Breast epithelium (tissue), 3 donors: ENCODE measurements around the gene GRPEL2.

Experiments
- CTCF ChIP-seq, 3 donors: fragments of 450-650 bp; IDR thresholded peaks; one replicate each; pipeline ENCODE4 v1.5.1; 2016 to 2017; ENCODE audit warnings: antibody characterized with exemption in 3 of 3, mild to moderate bottlenecking in 3 of 3, moderate library complexity in 3 of 3
- POLR2A ChIP-seq: fragments of 450-650 bp; IDR thresholded peaks from one replicate; pipeline ENCODE4 v1.6.1; 2016; ENCODE audit warnings: antibody characterized with exemption, mild to moderate bottlenecking, moderate library complexity
- POLR2AphosphoS5 ChIP-seq, 3 donors: sonication (generic); formaldehyde crosslinking; IDR thresholded peaks; one replicate each; pipeline ENCODE4 v1.6.1; 2017; ENCODE audit warnings: antibody characterized with exemption in 3 of 3

GRCh38 chr5:149301744-149302380 lies 43.4 kb upstream of the GRPEL2 start:
- TF ChIP-seq CTCF (IDR thresholded peaks at IDR 0.05) (no peak), POLR2A (no peak), POLR2AphosphoS5 (IDR thresholded peaks at IDR 0.05) (no peak)
